Natural killer cell treated with Interleukin-12 subunit alpha and Interleukin-12 subunit beta and Interleukin-15 and Interleukin-18, amount 100 ng/mL, for 72 hours (primary cell): ENCODE data around the gene USHBP1. TPM values are rescaled to one million over a fixed set of nuclear protein-coding genes. Genes with fewer than 3 reads are reported as not detected.
A peak's percentile ranks its signal among the peaks of the same experiment; 100 is the strongest.

Experiments
- ATAC-seq, 2 donors: fragments of 150-1000 bp; cut with Tn5 transposase in 1 of 2; sonication (Bioruptor Pico), chemical (Tn5 transposase) in 1 of 2; 2 replicates each; pipeline ENCODE4 v1.10.0; 2021
- DNase-seq: peaks from one replicate; pipeline ENCODE4 v3.0.0; 2022; ENCODE audit warnings: low spot score
- H3K27ac Mint-ChIP-seq, 2 donors: 1 replicate in 1 of 2; 2 replicates in 1 of 2; pipeline ENCODE4 v1.8.0; 2022; ENCODE audit warnings: mixed read lengths in 2 of 2, mild to moderate bottlenecking in 1 of 2, moderate library complexity in 1 of 2
- H3K27me3 Mint-ChIP-seq, 2 donors: 1 replicate in 1 of 2; 2 replicates in 1 of 2; pipeline ENCODE4 v1.8.0; 2022; ENCODE audit warnings: mixed read lengths in 2 of 2
- H3K36me3 Mint-ChIP-seq: one replicate; pipeline ENCODE4 v1.8.0; 2022; ENCODE audit warnings: mixed read lengths
- H3K4me1 Mint-ChIP-seq, 2 donors: 1 replicate in 1 of 2; 2 replicates in 1 of 2; pipeline ENCODE4 v1.8.0; 2022; ENCODE audit warnings: low read depth in 2 of 2, mixed read lengths in 2 of 2, mild to moderate bottlenecking in 1 of 2
- H3K4me3 Mint-ChIP-seq: one replicate; pipeline ENCODE4 v1.8.0; 2022; ENCODE audit warnings: mixed read lengths
- H3K9me3 Mint-ChIP-seq: 2 replicates; pipeline ENCODE4 v1.8.0; 2022; ENCODE audit warnings: mixed read lengths
- total RNA-seq, 2 donors: library from RNA; stranded (reverse); gene quantifications; one replicate each; pipeline ENCODE4 v1.2.3, GENCODE V29; 2022

The USHBP1 gene
- total RNA-seq, 2 donors from 2014 or later = not detected

- ATAC-seq (no peak), DNase-seq (no peak)
- no peak overlapping the region for H3K4me3 Mint-ChIP-seq
- no peaks in the 10 kb centered on the region for H3K27me3 Mint-ChIP-seq
- no peaks in the 10 kb centered on the region for H3K9me3 Mint-ChIP-seq
- no peak overlapping the region for H3K27ac Mint-ChIP-seq
- H3K36me3 Mint-ChIP-seq = no peaks in the 10 kb centered on the region
- peaks cover 12 to 18% of the 10 kb centered on the region in 2 donors for H3K4me1 Mint-ChIP-seq
Observed at GRCh38 chr19:17266026-17266425, 1.5 kb upstream of the USHBP1 start.

GRCh38 chr19:17263712-17264640 is 569 bp downstream of the USHBP1 start:
- H3K4me1 Mint-ChIP-seq = peaks cover 17 to 19% of the 10 kb centered on the region in 2 donors
- H3K27ac Mint-ChIP-seq = no peak overlapping the region
- DNase-seq (no peak), ATAC-seq (no peak)
- H3K36me3 Mint-ChIP-seq = no peaks in the 10 kb centered on the region
- no peaks in the 10 kb centered on the region for H3K9me3 Mint-ChIP-seq
- H3K4me3 Mint-ChIP-seq = no peak overlapping the region
- H3K27me3 Mint-ChIP-seq = peaks cover 0 to 2% of the 10 kb centered on the region in 2 donors

DNA sequence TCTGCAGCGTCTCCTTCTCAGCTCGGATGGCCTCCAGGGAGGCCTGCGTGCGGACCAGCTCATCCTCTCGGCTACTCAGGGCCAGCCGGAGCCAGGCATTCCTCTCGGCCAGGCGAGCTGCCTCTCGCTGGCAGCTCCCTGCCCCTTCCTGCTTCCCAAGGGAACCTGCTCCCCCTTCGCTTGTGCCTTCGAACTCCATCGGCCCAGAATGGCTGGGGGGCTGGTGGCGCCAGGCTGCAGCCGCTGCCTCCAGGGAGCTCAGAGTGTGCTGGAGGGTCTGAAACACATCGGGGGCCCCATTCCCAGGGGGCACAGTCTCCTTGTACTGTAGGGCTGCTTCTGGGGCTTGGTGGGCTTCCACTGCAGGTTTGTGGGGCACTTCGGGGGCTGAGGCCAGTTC is 2.0 kb downstream of the USHBP1 start:
- no peaks in the 10 kb centered on the region for H3K36me3 Mint-ChIP-seq
- ATAC-seq = no peak
- no peak for DNase-seq
- H3K9me3 Mint-ChIP-seq = no peaks in the 10 kb centered on the region
- H3K4me3 Mint-ChIP-seq = no peak overlapping the region
- peaks cover 0 to 2% of the 10 kb centered on the region in 2 donors for H3K27me3 Mint-ChIP-seq
- peaks cover 12 to 13% of the 10 kb centered on the region in 2 donors for H3K4me1 Mint-ChIP-seq
- H3K27ac Mint-ChIP-seq = no peak overlapping the region

GRCh38 chr19:17260842-17261325 is 3.7 kb downstream of the USHBP1 start:
- peaks cover 6 to 7% of the 10 kb centered on the region in 2 donors for H3K4me1 Mint-ChIP-seq
- H3K27me3 Mint-ChIP-seq = peaks cover 0 to 2% of the 10 kb centered on the region in 2 donors
- no peak overlapping the region for H3K4me3 Mint-ChIP-seq
- H3K27ac Mint-ChIP-seq = no peak overlapping the region
- DNase-seq = peak; percentile 91
- H3K36me3 Mint-ChIP-seq = no peaks in the 10 kb centered on the region
- H3K9me3 Mint-ChIP-seq = no peaks in the 10 kb centered on the region
- peak; percentile 93 to 96 for ATAC-seq

DNA sequence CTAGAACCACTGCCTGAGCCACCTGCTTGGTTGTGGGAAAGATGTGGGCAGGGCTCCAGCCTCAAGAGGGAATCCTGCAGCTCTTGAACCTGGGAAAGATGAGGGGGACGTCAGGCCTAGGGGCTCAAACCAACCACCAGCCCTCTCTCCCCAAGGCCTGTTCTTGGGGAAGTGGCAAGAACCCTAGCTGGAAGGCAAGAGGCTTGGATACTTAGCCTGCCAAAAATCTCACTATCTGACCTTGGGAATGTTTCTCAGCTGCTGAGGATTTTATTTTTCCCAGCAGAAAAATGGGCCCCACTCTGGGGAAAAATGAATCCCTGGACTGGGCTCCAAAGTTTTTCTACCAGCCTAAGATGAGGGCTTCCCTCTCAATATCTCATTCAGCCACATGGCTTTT is 4.6 kb downstream of the USHBP1 start:
- Mint-ChIP-seq H3K36me3 (no peaks in the 10 kb centered on the region), H3K27me3 (peaks cover 0 to 5% of the 10 kb centered on the region in 2 donors), H3K27ac (no peak overlapping the region), H3K4me1 (peaks cover 6 to 7% of the 10 kb centered on the region in 2 donors), H3K4me3 (no peak overlapping the region), H3K9me3 (no peaks in the 10 kb centered on the region)
- DNase-seq (no peak), ATAC-seq (no peak)

DNA sequence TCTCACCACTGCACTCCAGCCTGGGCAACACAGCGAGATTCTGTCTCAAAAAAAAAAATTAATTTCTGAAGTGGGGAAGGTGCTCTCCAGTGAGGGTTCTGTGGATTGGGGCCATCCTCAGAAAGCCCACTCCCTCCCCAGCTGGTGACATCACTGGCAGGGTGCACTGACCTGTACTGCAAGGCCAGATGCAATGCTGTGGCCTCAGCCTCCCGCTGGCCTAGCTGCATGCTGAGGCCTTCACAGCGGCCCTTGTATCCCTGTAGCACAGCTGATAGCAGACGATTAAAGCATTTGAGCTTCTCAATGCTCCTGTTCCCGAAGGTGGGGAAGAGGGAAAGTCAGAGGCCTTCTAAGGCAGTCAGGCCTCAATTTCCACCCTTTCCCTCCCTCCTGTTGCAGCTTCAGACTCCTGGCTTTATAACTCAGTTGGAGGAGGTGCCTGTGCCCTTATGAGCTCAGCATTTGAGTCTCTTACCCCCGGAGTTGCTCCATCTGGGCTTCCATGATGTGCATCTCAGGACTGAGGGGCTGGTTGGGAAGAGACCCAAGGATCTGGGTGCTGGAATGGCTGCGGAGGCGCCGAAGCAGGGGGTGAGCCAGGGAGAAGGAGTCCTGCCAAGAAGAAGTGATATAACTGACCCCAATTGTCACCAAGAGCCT is 5.3 kb downstream of the USHBP1 start:
- peaks cover 0 to 5% of the 10 kb centered on the region in 2 donors for H3K27me3 Mint-ChIP-seq
- no peaks in the 10 kb centered on the region for H3K9me3 Mint-ChIP-seq
- ATAC-seq = no peak
- DNase-seq = no peak
- no peak overlapping the region for H3K27ac Mint-ChIP-seq
- H3K4me1 Mint-ChIP-seq = peaks cover 6 to 7% of the 10 kb centered on the region in 2 donors
- no peak overlapping the region for H3K4me3 Mint-ChIP-seq
- H3K36me3 Mint-ChIP-seq = no peaks in the 10 kb centered on the region

- Mint-ChIP-seq H3K27me3 (peaks cover 0 to 5% of the 10 kb centered on the region in 2 donors), H3K36me3 (no peaks in the 10 kb centered on the region), H3K9me3 (no peaks in the 10 kb centered on the region), H3K4me1 (peaks cover 5 to 6% of the 10 kb centered on the region in 2 donors), H3K27ac (no peak overlapping the region), H3K4me3 (no peak overlapping the region)
- no peak for DNase-seq
- ATAC-seq = no peak
Observed at GRCh38 chr19:17256130-17256529, 8.4 kb downstream of the USHBP1 start.

- no peak overlapping the region for H3K27ac Mint-ChIP-seq
- no peak for ATAC-seq
- H3K9me3 Mint-ChIP-seq = no peaks in the 10 kb centered on the region
- no peak overlapping the region for H3K4me3 Mint-ChIP-seq
- H3K4me1 Mint-ChIP-seq = no peaks in the 10 kb centered on the region
- H3K36me3 Mint-ChIP-seq = no peaks in the 10 kb centered on the region
- H3K27me3 Mint-ChIP-seq = peaks cover 0 to 2% of the 10 kb centered on the region in 2 donors
- DNase-seq = no peak
Observed at GRCh38 chr19:17255150-17255621, 9.4 kb downstream of the USHBP1 start.

DNA sequence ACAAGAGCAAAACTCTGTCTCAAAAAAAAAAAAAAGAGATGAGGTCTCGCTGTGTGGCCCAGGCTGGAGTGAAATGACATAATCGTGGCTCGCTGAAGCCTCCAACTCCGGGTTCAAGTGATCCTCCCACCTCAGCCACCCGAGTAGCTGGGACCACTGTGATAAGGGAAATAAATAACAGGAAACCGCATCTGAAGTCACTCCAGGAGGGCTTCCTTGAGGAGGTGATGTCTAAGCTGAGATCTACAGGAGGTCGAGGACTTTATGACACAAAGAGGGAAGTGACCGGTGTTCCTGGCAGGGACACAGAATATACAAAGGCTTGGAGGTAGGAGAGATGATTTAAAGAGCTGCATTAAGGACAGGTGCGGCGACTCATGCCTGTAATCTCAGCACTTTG is 9.9 kb downstream of the USHBP1 start:
- DNase-seq = no peak
- H3K9me3 Mint-ChIP-seq = no peaks in the 10 kb centered on the region
- H3K27ac Mint-ChIP-seq = no peak overlapping the region
- H3K4me1 Mint-ChIP-seq = no peaks in the 10 kb centered on the region
- H3K4me3 Mint-ChIP-seq = no peak overlapping the region
- H3K27me3 Mint-ChIP-seq = peaks cover 0 to 2% of the 10 kb centered on the region in 2 donors
- no peaks in the 10 kb centered on the region for H3K36me3 Mint-ChIP-seq
- no peak for ATAC-seq

DNA sequence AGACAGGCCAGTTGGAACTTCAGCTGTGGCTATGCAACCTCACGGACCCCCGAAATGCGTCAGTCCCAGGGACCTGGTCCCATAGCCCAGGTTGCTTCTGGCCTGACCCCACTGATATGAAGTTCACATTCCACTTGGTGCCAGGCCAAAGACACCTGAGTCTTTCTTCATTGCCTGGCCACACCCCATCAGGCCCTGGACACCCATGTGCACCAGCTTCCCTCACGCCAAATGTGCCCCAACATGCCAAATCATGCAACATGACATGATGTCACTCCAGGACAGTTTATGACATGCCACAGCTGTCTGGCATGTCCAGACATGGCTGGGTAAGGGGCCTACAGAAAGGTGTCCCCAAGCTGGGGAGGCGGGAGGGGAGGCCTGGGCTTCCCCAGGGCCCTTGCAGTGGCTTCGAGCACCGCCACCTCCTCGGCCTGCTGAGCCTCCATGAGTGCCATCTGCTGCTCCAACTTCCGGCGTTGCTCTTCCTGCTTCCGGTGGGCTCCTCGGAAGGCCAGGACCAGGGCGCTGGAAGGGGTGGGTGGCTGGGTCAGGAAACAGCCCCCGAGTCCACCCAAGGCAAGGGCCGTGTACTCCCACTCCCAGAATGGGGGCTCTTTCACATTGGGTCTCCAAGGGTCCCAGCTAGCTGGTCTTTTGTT is 14.5 kb downstream of the USHBP1 start:
- ATAC-seq (no peak), DNase-seq (no peak)
- Mint-ChIP-seq H3K4me1 (peaks cover 6% of the 10 kb centered on the region in 2 donors), H3K27me3 (no peaks in the 10 kb centered on the region), H3K4me3 (no peak overlapping the region), H3K27ac (no peak overlapping the region), H3K36me3 (no peaks in the 10 kb centered on the region), H3K9me3 (no peaks in the 10 kb centered on the region)

GRCh38 chr19:17248011-17248776 is 16.4 kb downstream of the USHBP1 start:
- no peaks in the 10 kb centered on the region for H3K9me3 Mint-ChIP-seq
- no peak for DNase-seq
- no peaks in the 10 kb centered on the region for H3K36me3 Mint-ChIP-seq
- peaks cover 6% of the 10 kb centered on the region in 2 donors for H3K4me1 Mint-ChIP-seq
- no peak for ATAC-seq
- no peaks in the 10 kb centered on the region for H3K27me3 Mint-ChIP-seq
- H3K4me3 Mint-ChIP-seq = no peak overlapping the region
- H3K27ac Mint-ChIP-seq = no peak overlapping the region

DNA sequence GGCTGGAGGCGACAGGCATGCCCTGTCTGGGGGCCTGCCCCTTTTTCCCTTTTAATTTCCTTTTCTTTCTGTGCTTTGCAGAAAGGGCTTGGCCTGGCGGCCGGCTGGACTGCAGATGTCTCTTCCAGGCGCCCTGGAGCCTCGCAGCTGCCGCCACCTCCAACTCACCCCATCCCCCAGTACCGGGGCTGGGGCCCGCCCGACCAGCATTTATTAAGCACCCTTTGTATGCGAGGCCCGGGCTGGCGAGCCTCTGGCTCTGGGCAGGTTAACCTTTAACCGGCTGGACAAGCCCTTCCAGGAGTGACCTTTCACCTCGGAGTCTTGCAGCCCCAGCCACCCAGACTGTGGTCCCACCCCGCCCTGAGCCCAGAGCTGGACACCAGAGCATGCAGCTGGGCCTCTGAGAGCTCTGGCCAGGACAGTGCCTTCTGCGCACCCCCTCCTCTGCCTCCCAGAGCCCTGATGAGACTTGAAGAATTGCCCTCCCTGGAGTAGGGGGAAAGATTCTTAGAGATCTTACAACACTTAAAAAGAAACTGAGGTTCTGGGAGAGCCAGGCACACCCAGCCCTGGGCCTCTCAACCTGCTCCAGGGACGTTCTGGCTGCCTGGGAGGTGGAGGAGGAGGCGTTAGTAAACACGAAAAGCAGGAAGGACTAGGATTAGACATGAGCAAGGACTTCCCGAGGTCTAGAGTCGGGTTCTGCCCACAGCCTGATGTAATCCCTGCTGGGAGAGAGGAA is 17.7 kb downstream of the USHBP1 start:
- Mint-ChIP-seq H3K9me3 (no peaks in the 10 kb centered on the region), H3K4me3 (peak overlapping the region; percentile 70), H3K27me3 (no peaks in the 10 kb centered on the region), H3K36me3 (no peaks in the 10 kb centered on the region), H3K4me1 (peaks cover 6% of the 10 kb centered on the region in 2 donors), H3K27ac (peak overlapping the region in 1 of 2 donors; percentile 34)
- DNase-seq = no peak
- no peak for ATAC-seq
